HFFc6 (cell line): ENCODE results near the gene C1orf159. TPM values are rescaled to one million over a fixed set of nuclear protein-coding genes. Genes with fewer than 3 reads are reported as not detected.

Experiments used
- DNase-seq: peaks from one replicate; pipeline ENCODE4 v3.0.0-alpha.2; 2018
- H3K27ac Mint-ChIP-seq: 2 replicates; pipeline ENCODE4 v1.8.0; 2020; ENCODE audit warnings: mild to moderate bottlenecking, mixed read lengths
- H3K27me3 Mint-ChIP-seq: 2 replicates; pipeline ENCODE4 v1.8.0; 2021; ENCODE audit warnings: mild to moderate bottlenecking, moderate library complexity, mixed read lengths; ENCODE audit not compliant: insufficient read depth
- H3K36me3 Mint-ChIP-seq: 2 replicates; pipeline ENCODE4 v1.8.0; 2021; ENCODE audit warnings: low read depth, mixed read lengths
- H3K4me1 Mint-ChIP-seq: 2 replicates; pipeline ENCODE4 v1.8.0; 2020; ENCODE audit warnings: low read depth, mixed read lengths
- H3K4me3 Mint-ChIP-seq: 2 replicates; pipeline ENCODE4 v1.8.0; 2020; ENCODE audit warnings: mild to moderate bottlenecking, moderate library complexity, mixed read lengths
- H3K9me3 Mint-ChIP-seq: 2 replicates; pipeline ENCODE4 v1.8.0; 2020; ENCODE audit warnings: mild to moderate bottlenecking, mixed read lengths
- CTCF ChIP-seq: fragments of 200-600 bp; sonication (generic); IDR thresholded peaks from 2 replicates; pipeline ENCODE4 v1.5.0; 2021; ENCODE audit warnings: antibody characterized with exemption, mild to moderate bottlenecking
- total RNA-seq, 6 experiments: library from RNA; stranded (reverse); fragmentation: NEBNext Ultra II Directional; extraction: Animal tissue kit (Norgen Biotek cat#: 25700); gene quantifications; 2 replicates in 1 of 6; 3 replicates in 5 of 6; pipeline ENCODE4 v1.2.3, GENCODE V29; 2021

C1orf159 gene
- total RNA-seq, 6 experiments from 2014 or later, result 8.7 to 10.3 (median 9.6) TPM

GRCh38 chr1:1132956-1133750, 17.3 kb upstream of the C1orf159 start:
- Mint-ChIP-seq H3K27me3 (peaks cover 15% of the 10 kb centered on the region), H3K27ac (no peak overlapping the region), H3K4me1 (no peaks in the 10 kb centered on the region), H3K4me3 (no peak overlapping the region), H3K9me3 (no peaks in the 10 kb centered on the region), H3K36me3 (no peaks in the 10 kb centered on the region)
- no peak for TF ChIP-seq CTCF
- DNase-seq, result no peak

- no peak for DNase-seq
- Mint-ChIP-seq H3K27me3 (peaks cover 15% of the 10 kb centered on the region), H3K36me3 (no peaks in the 10 kb centered on the region), H3K4me3 (no peak overlapping the region), H3K9me3 (no peaks in the 10 kb centered on the region), H3K4me1 (no peaks in the 10 kb centered on the region), H3K27ac (no peak overlapping the region)
- no peak for TF ChIP-seq CTCF
Observed at GRCh38 chr1:1132042-1132950, 16.4 kb upstream of the C1orf159 start.

GRCh38 chr1:1130206-1131120, 14.6 kb upstream of the C1orf159 start:
- no peak overlapping the region for H3K27ac Mint-ChIP-seq
- no peaks in the 10 kb centered on the region for H3K4me1 Mint-ChIP-seq
- no peaks in the 10 kb centered on the region for H3K9me3 Mint-ChIP-seq
- DNase-seq, result no peak
- no peak for TF ChIP-seq CTCF
- no peak overlapping the region for H3K4me3 Mint-ChIP-seq
- peaks cover 15% of the 10 kb centered on the region for H3K27me3 Mint-ChIP-seq
- H3K36me3 Mint-ChIP-seq, result no peaks in the 10 kb centered on the region

GRCh38 chr1:1129381-1129821, 13.5 kb upstream of the C1orf159 start:
- Mint-ChIP-seq H3K36me3 (no peaks in the 10 kb centered on the region), H3K4me3 (no peak overlapping the region), H3K4me1 (no peaks in the 10 kb centered on the region), H3K27ac (no peak overlapping the region), H3K9me3 (no peaks in the 10 kb centered on the region), H3K27me3 (peaks cover 18% of the 10 kb centered on the region)
- no peak for DNase-seq
- TF ChIP-seq CTCF, result no peak
